ENCODE measurements around the gene KCNH8. TPM values are rescaled to one million over a fixed set of nuclear protein-coding genes. Genes with fewer than 3 reads are reported as not detected.

The KCNH8 gene
- total and polyA plus RNA-seq, 3 donors from 2014 or later = 2.0 to 8.9 (median 7.1) TPM

DNA sequence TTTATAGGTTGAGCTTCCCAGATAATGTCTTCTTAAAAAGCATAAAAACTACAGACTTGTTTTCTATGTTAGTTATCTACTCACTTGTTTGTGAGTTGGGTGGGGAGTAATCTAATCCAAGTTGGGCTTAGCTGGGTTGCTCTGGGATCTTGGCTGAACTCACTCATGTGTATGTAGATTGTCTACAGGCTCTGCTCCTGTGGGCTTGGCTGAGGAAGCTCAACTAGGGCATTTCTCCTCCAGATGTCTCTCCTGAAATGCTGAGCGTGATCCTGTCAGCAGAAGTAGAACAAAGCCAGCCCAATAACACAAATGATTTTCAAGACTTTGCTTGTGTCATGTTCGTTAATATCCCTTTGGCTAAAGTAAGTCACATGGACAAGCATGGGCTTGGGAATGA, 17.3 kb downstream of the KCNH8 start:
- no peaks in the 10 kb centered on the region for H3K9me3 ChIP-seq
- intact Hi-C loops (cut with DNase I; ENCODE audit: low total_unique reads) = no loop called here
- no peak for TF ChIP-seq POLR2A (IDR thresholded peaks at IDR 0.05)
- TF ChIP-seq, protein P1, sequence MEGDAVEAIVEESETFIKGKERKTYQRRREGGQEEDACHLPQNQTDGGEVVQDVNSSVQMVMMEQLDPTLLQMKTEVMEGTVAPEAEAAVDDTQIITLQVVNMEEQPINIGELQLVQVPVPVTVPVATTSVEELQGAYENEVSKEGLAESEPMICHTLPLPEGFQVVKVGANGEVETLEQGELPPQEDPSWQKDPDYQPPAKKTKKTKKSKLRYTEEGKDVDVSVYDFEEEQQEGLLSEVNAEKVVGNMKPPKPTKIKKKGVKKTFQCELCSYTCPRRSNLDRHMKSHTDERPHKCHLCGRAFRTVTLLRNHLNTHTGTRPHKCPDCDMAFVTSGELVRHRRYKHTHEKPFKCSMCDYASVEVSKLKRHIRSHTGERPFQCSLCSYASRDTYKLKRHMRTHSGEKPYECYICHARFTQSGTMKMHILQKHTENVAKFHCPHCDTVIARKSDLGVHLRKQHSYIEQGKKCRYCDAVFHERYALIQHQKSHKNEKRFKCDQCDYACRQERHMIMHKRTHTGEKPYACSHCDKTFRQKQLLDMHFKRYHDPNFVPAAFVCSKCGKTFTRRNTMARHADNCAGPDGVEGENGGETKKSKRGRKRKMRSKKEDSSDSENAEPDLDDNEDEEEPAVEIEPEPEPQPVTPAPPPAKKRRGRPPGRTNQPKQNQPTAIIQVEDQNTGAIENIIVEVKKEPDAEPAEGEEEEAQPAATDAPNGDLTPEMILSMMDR (IDR thresholded peaks at IDR 0.05) = no peak
- no peaks in the 10 kb centered on the region for H3K36me3 ChIP-seq (ENCODE audit: low read depth, missing control alignments)
- 68% methylated on average over 2 of the region's 2 CpGs for WGBS, 2 donors
- no peak overlapping the region for H3K4me3 ChIP-seq
- H3K4me1 ChIP-seq = no peaks in the 10 kb centered on the region
- no peak overlapping the region for H3K27ac ChIP-seq
- no peak for DNase-seq
- H3K27me3 ChIP-seq = no peaks in the 10 kb centered on the region

DNA sequence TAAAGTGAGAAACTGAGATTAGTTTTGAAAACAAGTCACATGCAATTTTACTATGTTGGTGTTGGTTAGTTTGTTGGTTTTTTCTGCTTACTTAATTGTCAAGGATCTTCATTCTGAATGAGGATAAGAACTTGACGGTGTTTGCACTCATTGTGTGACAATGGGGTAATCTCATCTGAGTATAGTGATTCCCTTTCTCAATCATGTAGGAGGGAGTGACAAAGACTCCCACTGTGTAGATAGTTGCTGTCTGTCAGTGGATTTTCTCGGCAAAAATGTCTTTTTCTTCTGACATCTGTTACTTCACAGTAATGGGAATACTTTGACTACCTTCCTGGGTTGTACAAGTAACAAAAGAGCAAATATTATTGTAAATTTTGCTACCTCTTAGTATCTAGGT, 23.5 kb downstream of the KCNH8 start:
- 38 to 49% methylated on average over 2 of the region's 2 CpGs for WGBS, 2 donors
- Histone ChIP-seq H3K27ac (no peak overlapping the region), H3K9me3 (no peaks in the 10 kb centered on the region), H3K4me3 (no peak overlapping the region), H3K4me1 (no peaks in the 10 kb centered on the region), H3K36me3 (ENCODE audit: low read depth, missing control alignments) (no peaks in the 10 kb centered on the region), H3K27me3 (no peaks in the 10 kb centered on the region)
- DNase-seq = no peak
- intact Hi-C loops (cut with DNase I; ENCODE audit: low total_unique reads) = no loop called here
- TF ChIP-seq, protein P1 (IDR thresholded peaks at IDR 0.05) = no peak
- TF ChIP-seq POLR2A (IDR thresholded peaks at IDR 0.05) = no peak

DNA sequence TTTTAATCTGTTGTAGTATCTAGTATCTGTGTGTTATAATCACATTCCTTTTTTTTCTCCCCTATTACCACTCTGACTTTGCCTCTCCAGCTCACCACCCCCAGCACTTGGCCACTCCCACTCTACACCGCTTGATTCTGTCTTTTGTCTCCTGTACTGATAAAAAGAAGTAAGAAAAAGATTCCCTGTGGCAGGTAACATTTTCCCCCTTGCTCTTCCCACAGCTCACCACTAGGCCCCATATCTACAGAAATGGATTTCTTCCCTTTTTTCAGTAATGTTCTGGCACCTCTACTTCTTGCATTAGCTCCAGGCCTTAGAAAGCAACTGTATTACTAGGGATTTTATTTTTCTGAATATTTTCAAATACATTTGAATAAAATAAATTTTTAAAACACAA, 25.6 kb downstream of the KCNH8 start:
- no peak overlapping the region for H3K4me3 ChIP-seq
- WGBS, 2 donors = 36 to 56% methylated on average over 1 of the region's 1 CpG
- H3K36me3 ChIP-seq (ENCODE audit: low read depth, missing control alignments) = no peaks in the 10 kb centered on the region
- intact Hi-C loops (cut with DNase I; ENCODE audit: low total_unique reads) = no loop called here
- TF ChIP-seq, protein P1 (IDR thresholded peaks at IDR 0.05) = no peak
- no peak for TF ChIP-seq POLR2A (IDR thresholded peaks at IDR 0.05)
- no peak for DNase-seq
- H3K4me1 ChIP-seq = no peaks in the 10 kb centered on the region
- H3K9me3 ChIP-seq = no peaks in the 10 kb centered on the region
- no peak overlapping the region for H3K27ac ChIP-seq
- no peaks in the 10 kb centered on the region for H3K27me3 ChIP-seq

DNA sequence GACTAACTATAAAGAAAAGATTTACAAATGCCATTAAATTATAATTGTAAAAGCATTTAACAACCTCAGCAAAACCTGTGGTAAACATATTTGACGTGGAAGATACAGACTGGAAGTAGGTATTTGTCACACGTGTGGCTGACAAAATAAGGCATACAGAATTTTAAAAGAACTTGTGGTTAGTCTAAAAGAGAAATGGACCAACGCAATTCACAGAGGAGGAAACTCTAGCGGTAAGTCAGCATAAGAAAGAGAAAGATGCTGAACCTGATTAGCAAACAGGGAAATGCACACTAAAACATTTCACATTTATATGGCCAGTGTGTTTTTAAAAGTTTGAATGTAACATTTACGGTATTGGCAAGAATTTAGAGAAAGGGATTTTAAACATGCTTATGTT, 35.3 kb downstream of the KCNH8 start:
- 68 to 76% methylated on average over 5 of the region's 5 CpGs for WGBS, 2 donors
- no peak for TF ChIP-seq POLR2A (IDR thresholded peaks at IDR 0.05)
- TF ChIP-seq, protein P1 (IDR thresholded peaks at IDR 0.05) = no peak
- intact Hi-C loops (cut with DNase I; ENCODE audit: low total_unique reads) = no loop called here
- Histone ChIP-seq H3K4me1 (no peaks in the 10 kb centered on the region), H3K4me3 (no peak overlapping the region), H3K9me3 (no peaks in the 10 kb centered on the region), H3K36me3 (ENCODE audit: low read depth, missing control alignments) (no peaks in the 10 kb centered on the region), H3K27ac (no peak overlapping the region), H3K27me3 (no peaks in the 10 kb centered on the region)
- DNase-seq = no peak

DNA sequence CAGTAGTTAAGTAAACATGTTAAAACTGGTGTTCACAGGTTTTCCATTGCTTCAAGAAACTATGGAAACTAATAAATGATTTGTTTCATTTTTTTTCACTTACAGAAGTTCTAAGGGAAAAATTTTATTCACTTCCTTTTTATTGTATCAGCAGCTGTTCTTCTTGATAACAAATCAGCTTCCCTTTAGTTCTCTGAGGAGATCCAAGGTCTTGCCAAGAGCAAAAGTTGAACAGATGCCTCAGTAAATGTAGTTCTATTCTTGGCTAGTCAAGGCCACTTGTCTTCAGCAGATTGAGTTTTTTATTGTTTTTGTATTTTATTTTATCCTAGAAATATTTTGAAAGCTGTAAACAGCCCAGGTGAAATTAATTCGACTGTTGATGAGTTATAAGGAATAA, 41.8 kb downstream of the KCNH8 start:
- TF ChIP-seq POLR2A (IDR thresholded peaks at IDR 0.05) = no peak
- TF ChIP-seq, protein P1 (IDR thresholded peaks at IDR 0.05) = no peak
- Histone ChIP-seq H3K4me3 (no peak overlapping the region), H3K27me3 (no peaks in the 10 kb centered on the region), H3K4me1 (no peaks in the 10 kb centered on the region), H3K9me3 (no peaks in the 10 kb centered on the region), H3K27ac (no peak overlapping the region), H3K36me3 (ENCODE audit: low read depth, missing control alignments) (no peaks in the 10 kb centered on the region)
- DNase-seq = no peak
- intact Hi-C loops (cut with DNase I; ENCODE audit: low total_unique reads) = no loop called here
- WGBS, 2 donors = 46 to 54% methylated on average over 1 of the region's 1 CpG
